RKO (cell line): ENCODE data around the gene CLSTN2.
A peak's percentile ranks its signal among the peaks of the same experiment; 100 is the strongest.

Experiments
- DNase-seq: peaks from one replicate; pipeline ENCODE4 v3.0.0-alpha.2; 2016; ENCODE audit warnings: low spot score

The CLSTN2 gene

GRCh38 chr3:139944256-139944910, 9.4 kb downstream of the CLSTN2 start:
- no peak for DNase-seq

- DNase-seq, result no peak
These were observed 10.4 kb downstream of the CLSTN2 start for GRCh38 chr3:139945386-139945785.

GRCh38 chr3:139945942-139946341, 11.0 kb downstream of the CLSTN2 start:
- DNase-seq, result no peak

- DNase-seq, result no peak
These were observed 13.5 kb downstream of the CLSTN2 start for GRCh38 chr3:139948467-139948866.

GRCh38 chr3:139948898-139949297, 13.9 kb downstream of the CLSTN2 start:
- DNase-seq, result no peak

DNA sequence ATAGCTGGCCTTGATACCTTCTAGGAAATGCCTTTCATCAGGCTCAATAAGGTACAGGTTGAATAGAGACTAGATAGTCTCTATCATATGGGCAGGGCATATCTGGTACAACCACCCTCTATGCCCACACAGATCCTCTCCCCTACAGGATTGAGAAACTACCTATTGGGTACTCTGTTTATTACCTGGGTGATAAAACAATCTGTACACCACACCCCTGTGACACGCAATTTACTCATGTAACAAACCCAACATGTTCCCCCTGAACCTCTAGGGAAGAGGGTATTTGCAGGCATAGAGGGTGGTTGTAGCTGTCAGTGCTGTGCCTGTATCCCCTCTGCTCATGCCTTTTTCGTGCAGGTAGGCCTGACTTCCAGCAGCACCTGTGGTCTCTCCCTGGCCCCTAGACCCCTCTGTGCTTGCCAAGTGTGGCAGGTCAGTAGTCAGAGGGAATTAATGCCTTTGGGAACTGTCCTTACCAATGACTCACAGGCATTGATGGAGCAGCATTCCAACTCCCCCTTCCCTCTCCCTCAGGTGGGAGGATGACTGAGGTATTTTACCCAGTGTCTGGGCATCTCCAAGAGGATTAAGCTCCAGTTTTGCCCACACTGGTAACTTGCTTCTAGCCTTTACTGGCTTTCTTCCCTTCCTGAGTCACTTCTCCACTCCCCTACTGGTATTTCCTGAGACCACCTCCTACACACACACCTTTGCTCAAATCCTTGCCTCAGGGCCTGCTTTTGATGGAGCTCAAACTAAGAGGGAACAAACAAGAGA, 18.3 kb downstream of the CLSTN2 start:
- DNase-seq, result no peak

GRCh38 chr3:139954146-139954860, 19.3 kb downstream of the CLSTN2 start:
- DNase-seq, result no peak

DNA sequence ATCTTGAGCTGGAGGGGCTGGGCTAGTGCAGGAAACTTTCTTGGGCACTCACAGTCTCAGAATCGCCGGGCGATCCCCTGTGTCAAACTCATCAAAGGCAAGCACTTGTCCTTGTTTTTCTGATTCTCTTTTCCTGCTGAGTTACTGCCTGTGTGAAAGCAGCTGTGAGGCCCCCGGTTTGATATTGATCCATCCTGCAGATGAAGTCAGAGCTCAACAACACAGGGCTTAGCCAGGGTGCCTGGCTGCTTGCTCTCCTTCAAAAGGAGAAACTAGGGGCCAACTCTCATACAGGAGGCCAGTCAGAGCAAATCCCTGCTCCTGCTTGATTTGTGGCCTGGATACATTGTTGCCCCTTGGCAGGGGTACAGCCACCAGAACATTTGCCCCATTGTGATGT, 22.9 kb downstream of the CLSTN2 start:
- no peak for DNase-seq

GRCh38 chr3:139969386-139969785, 34.4 kb downstream of the CLSTN2 start:
- DNase-seq, result no peak

DNA sequence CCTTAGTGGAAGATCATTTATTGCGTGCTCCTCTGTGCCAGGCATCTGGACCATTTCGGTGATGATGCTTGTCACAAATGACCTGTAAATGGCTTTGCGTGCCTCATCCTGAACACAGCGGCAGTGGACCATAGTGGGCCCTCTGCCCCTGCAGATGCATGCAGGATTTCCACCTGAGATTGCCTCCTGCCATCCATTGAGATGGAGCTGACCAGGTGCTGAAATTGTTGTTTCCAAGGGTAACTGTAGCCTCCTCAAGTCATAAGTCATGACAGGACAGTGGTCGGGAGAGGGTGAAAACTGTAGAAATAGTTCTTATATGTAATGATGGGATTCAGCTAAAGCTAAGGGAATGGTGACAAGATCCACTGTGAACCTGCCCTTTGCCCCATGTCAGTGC, 35.5 kb downstream of the CLSTN2 start:
- no peak for DNase-seq

DNA sequence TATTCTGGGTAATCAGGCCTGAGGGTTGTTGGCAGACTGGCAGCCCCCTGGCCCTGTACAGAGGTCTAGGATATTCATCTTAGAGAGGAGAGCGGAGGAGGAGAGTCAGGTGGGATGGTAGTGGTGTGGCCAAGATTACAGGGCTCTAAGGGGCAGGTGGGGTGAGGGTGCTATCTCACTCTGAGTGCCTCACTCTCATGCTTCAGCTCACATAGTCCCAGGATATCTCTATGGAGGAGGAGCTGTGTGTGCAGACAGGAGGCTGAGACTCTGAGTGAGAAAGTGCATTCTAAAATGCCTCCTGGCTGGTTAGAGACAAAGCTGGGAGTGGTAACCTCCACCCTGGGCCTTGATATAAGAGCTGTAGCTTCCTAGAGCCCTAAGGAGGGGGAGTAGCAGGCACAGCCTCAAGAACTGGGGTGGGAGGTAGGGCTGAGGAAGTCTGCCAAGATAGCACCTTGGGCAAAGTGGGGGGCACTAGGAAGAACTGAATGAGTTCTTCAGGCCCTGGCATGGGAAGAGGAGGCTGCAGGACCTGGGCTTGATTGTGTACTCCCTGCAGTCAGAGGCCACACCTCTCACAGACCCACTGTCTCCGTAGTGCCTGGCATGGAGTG, 39.9 kb downstream of the CLSTN2 start:
- DNase-seq, result no peak

DNA sequence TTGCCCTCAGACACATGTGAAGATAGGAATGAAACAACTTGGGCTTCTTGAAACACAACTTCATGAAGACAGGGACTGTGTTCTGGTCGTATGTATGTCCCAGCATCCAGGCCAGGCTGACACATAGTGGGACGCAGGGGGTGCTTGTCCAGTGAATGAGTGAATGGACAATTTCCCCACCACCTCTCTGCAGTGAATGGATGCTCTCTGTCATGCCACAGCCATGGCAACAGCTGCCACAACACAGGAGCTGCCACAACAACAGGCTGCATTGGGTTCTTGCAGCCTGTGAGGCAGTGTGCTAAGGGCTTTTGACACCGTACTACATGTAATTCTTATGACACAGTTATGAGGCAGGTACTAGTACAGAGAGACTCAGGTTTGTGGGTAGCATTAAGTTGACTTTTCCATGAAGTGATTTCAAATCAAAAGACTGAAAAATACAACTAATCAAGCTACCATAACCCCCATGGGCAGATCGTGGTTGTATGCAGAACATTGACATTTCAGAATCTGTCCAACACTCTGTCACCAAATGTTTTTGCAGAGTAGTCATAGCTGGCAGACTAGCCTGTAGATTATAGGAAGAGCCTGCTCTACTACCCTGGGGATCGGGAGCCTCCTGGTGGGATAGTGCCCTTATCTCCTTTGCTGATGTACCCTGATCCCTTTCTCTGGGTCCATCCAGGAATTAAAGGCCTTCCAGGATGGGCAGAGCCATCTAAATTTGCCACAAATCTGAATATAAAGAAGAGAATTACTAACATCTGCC, 40.8 kb downstream of the CLSTN2 start:
- DNase-seq, result no peak

- no peak for DNase-seq
These were observed 44.0 kb downstream of the CLSTN2 start for GRCh38 chr3:139978966-139979365.

- DNase-seq, result no peak
These were observed 45.0 kb downstream of the CLSTN2 start for GRCh38 chr3:139979991-139980390.

- peak; percentile 42 for DNase-seq
These were observed 47.4 kb downstream of the CLSTN2 start for GRCh38 chr3:139982404-139982803.

DNA sequence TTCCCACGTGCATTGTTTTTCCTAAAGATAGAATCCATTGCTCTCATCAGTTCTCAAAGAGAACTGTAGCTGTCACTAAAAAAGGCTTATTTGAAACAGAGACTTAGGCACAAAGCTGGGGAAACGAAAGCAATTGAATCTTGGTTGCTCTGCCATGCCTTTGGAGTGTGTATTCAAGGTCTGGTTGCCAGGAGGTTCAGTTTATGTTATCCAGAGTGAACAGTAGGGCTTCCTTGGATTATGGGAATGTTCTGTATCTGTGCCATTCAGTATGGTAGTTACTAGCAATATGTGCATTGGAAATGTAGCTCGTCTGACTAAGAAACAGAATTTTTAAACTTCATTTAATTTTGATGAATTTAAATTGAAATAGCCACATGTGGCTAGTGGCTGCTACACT, 50.6 kb downstream of the CLSTN2 start:
- no peak for DNase-seq

- no peak for DNase-seq
These were observed 52.9 kb downstream of the CLSTN2 start for GRCh38 chr3:139987908-139988307.

GRCh38 chr3:139988472-139989156, 53.6 kb downstream of the CLSTN2 start:
- DNase-seq, result no peak

DNA sequence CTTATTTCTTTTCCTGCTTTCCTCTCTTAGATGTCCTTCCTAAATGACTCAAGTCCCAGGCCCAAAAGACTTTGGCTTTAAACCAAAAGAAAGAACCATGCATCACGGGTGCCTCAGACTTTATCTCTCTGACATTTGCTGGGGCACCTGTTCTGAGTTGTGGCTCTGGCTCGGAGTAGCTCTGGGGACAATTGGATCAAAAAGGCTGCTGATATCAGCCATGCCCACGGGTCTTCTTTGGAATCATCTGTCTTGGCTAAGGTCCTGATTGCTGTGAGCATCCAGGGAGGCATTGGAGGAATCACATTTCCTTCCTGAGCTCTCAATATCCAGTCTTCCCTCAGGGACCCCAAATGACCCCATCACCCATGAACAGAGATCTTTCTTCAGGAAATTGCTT, 59.9 kb downstream of the CLSTN2 start:
- no peak for DNase-seq

GRCh38 chr3:140004271-140004670, 69.3 kb downstream of the CLSTN2 start:
- DNase-seq, result no peak

DNA sequence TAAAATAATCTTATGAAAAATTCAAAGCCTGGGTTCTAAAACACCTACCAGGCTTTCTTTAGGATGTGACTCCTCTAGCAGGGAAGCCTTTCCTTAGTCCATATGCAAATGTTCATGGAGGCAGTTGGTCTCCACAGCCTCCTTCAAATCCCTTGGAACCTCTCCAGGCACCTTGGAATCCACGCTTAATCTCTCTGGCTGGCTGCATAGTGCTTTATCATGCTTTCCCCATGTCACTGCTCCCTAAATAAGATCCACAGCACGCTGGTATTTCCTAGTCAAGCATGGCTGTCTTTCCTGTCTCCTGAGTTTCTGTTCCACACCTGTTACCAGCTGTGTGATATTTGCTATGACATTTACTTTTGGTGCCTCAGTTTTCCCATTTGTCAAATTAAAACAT, 71.3 kb downstream of the CLSTN2 start:
- no peak for DNase-seq
